HG02759 (cell line): Measurements from ENCODE around the gene DGKA.
A peak's percentile ranks its signal among the peaks of the same experiment; 100 is the strongest.
"Not testable (repeated sequence)": the region's sequence is repeated elsewhere in the genome, so short reads cannot be mapped to it uniquely, and the experiment has no call there.

Source experiments
- ATAC-seq: cut with Tn5 transposase; IDR thresholded peaks from one replicate; pipeline ENCODE4 v1.9.1; 2021; ENCODE audit warnings: mild to moderate bottlenecking, moderate library complexity; ENCODE audit not compliant: unreplicated experiment

Gene DGKA

DNA sequence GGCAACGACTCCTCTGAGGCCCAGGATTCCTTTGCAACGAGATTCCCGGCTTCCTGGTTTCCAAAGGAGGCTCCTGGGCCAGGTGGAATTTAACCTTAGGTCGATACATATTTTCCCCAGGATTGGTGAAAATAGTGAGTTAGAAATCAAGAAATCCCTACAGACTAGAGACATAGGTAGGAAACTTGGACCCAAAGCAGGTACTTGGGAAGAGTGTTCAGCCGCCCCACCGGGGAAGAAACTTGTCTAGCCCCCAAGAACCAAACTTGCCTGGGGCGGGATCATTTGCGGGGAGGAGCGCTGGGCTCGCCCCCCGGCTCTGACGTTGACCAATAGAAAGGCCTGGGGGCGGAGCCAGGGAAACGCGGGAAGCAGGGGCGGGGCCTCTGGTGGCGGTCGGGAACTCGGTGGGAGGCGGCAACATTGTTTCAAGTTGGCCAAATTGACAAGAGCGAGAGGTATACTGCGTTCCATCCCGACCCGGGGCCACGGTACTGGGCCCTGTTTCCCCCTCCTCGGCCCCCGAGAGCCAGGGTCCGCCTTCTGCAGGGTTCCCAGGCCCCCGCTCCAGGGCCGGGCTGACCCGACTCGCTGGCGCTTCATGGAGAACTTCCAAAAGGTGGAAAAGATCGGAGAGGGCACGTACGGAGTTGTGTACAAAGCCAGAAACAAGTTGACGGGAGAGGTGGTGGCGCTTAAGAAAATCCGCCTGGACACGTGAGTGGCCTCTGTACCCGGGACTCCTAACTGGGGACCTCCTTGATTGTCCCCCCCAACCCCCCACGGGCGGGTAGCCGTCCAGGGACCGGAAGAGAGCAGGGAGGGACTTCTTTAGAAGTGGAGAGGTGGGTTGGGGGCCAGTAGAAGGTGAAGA is 35.7 kb downstream of the DGKA start, which contains the start of gene CDK2:
Gene CDK2, plus strand, starts transcription at position 423 of the 874 bp plus-strand sequence. Its CDS starts 179 bp downstream, at position 602.
- peak; percentile 98 for ATAC-seq

DNA sequence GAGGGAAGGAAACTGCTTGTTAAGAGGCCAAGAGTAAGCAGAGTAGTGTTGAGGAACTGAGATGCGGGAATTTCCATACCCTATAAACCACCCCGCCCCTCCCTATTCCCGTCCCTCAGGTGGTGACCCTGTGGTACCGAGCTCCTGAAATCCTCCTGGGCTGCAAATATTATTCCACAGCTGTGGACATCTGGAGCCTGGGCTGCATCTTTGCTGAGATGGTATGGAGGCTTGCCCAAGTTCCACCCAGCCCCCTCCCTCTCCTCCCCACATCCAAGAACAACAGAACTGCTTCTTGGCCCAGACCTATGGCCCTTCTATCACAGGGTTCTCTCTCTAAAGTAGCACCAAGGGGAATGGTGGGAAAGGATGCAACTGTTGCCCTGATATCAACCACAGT is 38.4 kb downstream of the DGKA start:
- no peak for ATAC-seq

DNA sequence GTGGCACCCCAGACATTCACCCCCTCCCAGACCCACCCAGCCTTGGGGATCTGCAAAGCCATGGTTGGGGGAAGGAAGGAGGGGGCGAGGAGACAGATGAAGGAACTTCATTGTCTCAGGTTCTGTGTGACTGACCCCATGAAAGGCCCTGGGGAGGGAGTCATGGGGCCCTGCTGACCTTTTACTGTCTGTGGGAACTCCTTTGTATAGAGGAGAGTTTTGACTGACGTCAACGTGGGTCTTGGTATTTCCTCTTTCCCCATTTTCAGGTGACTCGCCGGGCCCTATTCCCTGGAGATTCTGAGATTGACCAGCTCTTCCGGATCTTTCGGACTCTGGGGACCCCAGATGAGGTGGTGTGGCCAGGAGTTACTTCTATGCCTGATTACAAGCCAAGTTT is 39.8 kb downstream of the DGKA start:
- ATAC-seq, result no peak

DNA sequence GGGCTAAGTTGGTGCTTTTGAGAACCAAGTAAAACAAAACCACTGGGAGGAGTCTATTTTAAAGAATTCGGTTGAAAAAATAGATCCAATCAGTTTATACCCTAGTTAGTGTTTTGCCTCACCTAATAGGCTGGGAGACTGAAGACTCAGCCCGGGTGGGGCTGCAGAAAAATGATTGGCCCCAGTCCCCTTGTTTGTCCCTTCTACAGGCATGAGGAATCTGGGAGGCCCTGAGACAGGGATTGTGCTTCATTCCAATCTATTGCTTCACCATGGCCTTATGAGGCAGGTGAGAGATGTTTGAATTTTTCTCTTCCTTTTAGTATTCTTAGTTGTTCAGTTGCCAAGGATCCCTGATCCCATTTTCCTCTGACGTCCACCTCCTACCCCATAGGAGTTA is 41.1 kb downstream of the DGKA start:
- ATAC-seq, result no peak

DNA sequence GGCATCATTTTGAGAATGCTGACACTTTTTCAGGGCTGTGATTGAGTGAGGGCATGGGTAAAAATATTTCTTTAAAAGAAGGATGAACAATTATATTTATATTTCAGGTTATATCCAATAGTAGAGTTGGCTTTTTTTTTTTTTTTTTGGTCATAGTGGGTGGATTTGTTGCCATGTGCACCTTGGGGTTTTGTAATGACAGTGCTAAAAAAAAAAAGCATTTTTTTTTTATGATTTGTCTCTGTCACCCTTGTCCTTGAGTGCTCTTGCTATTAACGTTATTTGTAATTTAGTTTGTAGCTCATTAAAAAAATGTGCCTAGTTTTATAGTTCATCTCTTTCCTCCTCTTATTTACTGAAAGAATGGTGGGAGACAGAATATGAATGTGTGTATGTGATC is 41.5 kb downstream of the DGKA start:
- no peak for ATAC-seq

DNA sequence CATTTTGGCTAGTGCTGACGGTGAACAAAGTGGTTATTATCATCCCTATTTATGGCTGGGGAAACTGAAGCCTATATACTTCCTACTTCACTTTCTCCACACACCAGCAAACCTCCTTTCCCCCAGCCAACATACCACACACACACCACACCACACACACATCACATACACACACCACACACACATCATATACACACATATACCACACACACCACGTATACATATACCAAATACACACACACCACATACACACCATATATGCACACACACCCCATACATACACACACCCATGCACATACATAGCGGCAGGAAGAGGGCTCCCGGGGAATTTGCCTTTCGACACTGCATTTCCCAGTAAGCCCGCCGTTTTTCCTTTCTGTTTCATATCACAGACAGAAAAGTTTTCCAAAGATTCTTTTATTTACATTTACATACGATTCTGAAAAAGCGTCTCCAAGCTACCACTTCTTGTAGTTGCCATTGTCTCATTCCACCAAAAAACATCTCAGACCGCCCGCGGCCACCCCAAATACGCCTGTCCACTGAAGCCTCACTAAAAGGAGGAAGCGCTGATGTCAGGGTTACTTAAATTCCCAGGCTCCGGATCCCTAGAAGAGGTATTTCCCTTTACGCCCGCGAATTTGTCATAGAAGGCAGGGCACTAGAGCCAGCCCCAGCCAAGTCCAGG is 42.1 kb downstream of the DGKA start:
- ATAC-seq, result no peak

DNA sequence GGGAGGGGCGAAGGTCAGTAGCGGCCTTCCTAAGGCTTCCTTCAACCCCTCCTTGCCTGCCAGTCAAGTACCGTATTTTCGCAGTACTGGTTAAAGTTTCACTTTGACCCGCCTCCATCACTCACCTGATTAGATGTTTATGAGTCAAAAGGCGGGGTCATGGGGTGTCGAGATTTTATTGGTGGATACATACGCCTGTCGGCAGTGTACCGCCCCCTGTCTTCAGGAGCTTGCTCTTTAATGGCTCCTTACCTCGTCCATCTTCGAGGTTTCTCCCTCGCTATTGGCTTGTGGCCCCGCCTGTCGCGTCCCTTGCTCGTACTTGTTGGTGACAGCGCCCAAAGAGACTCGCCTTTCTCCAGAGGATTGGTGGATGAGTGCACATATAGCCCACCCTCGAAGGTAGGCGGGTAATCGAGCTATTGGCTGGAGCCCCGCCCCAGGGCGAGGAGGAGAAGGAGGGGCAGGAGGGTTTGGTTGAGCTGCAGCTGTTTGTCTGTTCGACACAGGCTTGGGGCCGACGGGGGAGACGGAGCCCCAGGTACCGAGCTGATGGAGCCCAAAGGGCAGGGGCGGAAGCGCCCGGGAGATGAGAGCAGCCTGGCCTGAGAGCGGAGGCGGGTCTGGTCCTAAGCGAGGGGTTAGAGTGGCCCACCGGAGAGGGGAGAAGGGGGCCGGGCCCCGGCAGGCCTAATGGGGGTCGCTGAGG is 42.8 kb downstream of the DGKA start, which contains the start of gene RAB5B:
Gene RAB5B, plus strand, starts transcription at position 480 of the 709 bp plus-strand sequence. CDS start 12,883 bp downstream, outside the sequence.
- peak; percentile 92 for ATAC-seq

DNA sequence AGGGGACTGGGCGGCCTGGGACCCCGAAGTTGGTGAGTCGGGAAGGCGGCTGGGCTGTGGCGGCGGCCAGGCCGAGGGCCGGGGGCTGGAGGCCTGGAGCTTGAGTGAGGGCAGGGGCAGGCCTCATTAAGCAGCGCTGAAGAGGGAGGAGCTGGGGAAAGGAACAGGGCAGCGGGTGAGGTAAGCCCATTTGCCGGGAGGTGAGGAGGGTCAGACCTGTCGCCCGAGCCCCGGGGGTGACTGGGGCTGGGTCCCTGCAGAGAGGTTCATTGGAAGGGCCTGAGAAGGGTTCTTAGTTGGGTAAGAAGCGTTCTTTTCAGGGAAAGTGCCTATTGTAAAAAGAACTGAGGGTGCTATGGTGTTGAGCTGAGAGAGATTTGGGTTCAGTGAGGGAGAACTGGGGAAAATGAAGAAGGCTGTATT is 43.4 kb downstream of the DGKA start:
- ATAC-seq, result peak; percentile 16

DNA sequence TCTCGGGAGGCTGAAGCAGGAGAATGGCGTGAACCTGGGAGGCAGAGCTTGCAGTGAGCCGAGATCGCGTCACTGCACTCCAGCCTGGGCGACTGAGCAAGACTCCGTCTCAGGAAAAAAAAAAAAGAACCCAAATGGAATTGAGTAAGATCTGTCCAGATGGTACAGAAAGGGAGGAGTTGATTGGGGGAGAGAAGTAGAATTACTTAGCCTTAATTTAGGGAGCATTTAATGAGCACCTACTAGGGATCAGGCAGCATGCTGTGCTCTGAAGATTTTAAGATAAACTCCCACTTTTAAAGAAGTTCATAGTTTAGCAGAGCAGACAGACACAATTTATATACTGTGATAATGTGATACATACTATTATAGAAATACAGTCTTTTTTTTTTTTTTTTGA is 47.4 kb downstream of the DGKA start:
- no peak for ATAC-seq

DNA sequence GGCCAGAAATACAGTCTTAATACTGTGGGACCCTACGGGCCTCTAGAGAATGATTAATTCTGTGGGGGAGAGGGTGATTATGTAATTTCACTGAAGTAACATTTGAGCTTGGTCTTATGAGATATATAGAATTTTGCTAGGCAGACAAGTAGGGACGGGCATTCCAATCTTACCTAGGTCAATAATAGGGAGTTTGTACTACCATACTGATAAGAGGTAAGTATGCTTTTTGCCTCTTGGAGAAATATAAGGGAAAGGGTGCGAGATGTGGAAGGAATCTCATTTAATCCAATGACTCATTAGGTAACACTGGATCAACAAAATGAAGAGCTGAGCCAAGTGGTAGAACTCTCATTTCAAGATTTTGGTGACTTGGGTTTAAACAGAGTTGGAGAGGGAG is 48.1 kb downstream of the DGKA start:
- ATAC-seq, result no peak

DNA sequence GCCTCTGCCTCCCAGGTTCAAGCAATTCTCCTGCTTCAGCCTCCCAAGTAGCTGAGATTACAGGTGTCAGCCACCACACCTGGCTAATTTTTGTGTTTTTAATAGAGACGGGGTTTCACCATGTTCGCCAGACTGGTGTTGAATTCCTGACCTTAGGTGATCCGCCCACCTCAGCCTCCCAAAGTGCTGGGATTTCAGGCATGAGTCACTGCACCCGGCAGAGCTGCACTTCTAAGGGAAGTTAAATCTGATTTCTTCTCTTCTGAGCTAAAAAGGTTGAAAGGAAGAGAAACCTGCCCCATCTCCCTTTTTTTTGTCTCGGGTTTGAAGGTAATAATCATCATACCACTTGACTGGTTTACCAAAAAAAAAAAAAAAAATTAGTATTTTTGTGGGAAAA is 50.9 kb downstream of the DGKA start:
- ATAC-seq, result not testable (repeated sequence)

DNA sequence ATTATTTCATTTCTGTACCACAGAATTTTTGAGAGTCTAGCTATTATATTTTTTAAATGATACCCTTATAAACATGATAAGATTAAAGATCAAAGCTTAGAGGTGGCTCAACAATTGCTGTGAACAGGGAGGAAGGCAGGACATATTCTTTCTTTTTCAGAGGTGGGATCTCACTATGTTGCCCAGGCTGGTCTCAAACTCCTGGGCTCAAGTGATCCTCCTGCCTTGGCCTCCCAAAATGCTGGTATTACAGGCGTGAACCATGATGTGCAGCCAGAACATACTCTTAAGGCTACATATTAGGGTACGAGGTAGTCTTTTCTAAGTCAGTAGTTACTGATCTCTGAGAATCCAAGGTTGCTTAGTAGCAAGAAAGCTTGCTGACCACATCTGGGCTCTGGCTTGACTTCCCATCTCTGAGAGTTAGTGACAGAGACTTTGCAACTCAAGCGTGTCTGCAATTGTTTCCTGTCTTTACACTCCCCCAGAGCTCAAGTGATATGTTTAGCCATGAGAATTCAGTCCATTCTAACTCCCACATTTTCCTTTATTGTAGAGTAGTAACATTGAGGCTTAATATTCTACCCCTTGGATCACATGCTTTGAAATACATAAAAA is 51.5 kb downstream of the DGKA start:
- ATAC-seq, result peak; percentile 84

DNA sequence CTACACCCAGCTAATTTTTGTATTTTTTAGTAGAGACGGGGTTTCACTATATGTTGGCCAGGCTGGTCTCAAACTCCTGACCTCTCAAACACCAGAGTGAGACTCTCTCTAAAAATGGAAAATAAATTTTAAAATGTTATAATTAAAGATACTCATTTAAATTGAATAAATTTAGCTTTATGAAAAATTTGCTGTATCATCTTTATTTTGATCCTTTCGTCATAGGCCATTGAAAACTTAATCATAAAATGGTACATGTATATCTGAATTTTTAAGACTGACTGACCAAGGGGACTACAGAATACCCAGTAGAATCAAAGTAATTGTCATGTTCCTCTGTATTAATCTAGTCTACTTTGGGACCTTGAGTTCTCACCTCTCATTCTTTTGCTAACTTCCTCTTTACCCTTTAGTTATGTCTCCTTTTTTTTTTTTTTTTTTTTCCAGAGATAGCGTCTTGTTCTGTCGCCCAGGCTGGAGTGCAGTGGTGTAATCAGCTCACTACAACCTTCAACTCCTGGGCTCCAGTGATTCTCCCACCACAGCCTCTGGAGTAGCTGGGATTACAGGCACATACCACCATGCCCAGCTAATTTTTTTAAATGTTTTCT is 52.4 kb downstream of the DGKA start:
- no peak for ATAC-seq

DNA sequence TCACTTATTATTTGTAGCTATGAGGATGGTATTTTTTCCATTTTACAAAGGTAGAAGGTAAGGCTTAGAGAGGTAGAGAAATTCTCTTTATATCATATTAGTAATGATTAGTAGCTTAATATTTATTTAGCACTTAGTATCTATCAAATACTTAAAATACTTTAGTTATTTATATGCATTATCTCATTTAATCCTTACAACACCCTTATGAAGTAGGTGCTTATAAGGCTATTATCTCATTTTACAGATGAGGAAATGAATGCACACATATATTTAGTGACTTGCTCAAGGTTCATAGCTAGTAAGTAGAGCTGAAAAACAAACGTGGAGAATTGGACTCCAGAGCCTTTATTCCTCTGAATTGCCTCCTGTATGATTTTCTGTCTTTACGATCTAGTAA is 53.9 kb downstream of the DGKA start:
- ATAC-seq, result no peak

DNA sequence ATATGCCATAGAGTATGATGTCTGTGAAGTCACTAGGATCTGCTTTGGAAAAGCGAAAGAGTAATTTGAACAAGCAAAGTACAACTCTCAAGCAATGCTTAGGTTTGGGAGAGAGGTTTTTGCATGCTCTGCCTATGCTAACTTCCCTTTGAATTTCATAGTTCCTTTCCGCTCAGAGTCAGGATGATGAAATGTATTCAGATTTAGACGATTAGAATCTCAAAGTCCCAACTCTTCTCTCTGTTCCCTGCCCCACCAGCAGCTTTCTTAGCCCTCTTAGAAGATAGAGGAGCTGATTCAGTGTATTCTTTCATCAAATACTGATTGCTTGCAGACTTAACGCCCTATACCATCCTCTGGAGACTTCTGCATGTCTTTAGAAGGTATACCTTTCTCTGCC is 54.4 kb downstream of the DGKA start:
- ATAC-seq, result no peak

DNA sequence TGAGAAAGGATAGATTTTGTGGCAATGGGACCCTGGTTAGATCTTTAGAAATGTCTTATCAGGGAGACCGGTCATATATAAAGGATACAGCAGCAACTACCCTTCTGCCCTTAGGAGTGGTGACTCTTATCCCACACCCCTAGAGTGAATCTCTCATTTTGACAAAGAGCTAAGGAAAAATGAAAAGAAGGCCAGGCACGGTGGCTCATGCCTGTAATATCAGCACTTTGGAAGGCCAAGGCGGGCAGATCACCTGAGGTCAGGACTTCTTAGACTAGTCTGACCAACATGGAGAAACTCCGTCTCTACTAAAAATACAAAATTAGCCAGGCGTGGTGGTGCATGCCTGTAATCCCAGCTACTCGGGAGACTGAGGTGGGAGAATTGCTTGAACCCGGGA is 55.0 kb downstream of the DGKA start:
- ATAC-seq, result not testable (repeated sequence)

DNA sequence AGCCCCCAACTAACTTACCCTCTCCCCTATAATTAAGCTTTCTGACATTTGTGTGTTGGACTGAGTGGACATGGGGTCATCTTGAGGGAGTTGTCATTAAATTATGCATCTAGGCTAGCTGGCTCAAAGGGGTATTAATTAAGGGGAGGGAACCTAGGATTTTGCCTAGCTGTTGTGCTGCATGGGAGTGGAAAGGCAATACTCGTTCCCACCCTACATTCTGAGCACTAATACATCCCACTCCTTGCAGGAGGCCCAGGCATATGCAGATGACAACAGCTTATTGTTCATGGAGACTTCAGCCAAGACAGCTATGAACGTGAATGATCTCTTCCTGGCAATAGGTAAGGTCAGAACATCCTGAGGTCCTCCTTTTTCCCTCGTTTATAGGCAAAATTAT is 60.1 kb downstream of the DGKA start:
- no peak for ATAC-seq

DNA sequence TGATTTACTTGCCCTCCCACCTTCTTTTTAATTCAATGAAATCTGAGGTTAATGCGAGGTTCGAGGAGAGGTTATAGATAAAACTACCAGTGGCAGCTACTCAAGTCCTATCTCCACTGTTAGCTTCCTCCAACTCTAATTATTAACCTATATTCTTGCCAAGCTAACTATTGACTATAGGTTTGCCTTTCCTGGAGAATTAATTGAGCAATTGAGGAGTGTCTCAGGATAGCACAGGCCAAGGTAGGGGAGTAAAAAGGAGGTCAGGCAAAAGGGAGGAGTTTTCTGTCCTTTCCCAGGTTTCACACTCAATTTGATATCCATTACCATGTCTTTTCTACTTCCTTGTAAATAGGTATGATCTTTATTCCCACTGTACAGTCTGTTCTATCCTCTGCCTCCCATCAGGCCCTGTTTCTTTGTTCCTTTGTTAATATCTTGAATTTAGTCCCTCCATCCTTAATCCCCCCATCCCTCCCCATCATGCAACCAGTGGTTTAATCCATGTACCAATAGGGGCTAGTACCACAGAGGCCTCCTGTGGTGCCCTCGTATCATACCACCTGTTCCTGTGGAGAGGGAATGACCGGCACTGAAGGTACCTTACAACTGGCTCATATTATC is 62.4 kb downstream of the DGKA start:
- ATAC-seq, result no peak

DNA sequence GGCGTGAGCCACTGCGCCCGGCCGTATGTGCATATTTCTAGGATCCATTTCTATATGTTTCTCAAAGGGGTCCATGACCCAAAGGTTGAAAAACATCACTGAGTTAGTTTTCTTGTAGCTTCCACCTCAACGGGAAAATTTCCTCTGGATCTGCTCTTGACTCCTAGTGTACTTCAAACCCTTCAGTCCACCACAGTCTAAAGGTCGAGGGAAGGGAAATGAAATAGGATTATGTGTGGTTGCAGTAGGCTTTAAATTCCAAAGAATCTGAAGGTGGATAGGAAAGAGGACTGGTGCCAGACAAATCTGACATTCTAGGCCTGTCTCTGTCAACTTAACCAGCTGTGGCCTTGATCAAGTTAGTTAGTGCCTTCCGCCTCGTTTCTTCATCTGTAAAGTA is 64.4 kb downstream of the DGKA start:
- no peak for ATAC-seq

DNA sequence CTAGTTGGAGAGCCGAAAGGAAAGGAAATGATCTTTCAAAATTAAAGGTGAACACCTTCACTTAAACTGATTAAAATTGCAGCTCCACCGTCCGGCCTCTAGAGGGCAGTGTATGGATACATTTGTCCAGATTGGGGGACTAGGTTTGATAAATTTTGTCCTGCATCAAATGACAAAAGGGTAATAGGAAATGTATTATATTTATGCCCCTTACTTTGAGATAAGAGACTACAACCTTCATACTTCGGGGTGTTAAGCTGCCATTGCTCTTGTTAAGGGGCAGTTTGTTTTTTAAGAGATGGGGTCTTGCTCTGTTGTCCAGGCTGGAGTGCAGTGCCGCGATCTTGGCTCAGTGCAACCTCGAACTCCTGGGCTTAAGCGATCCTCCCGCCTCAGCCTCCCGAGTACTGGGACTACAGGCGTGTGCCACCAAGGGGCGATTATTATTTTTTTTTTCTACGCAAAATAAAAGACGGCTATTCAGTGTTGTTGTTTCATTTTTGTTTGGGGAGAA is 65.3 kb downstream of the DGKA start:
- no peak for ATAC-seq
